Measurements from ENCODE around the gene KRT4.

DNA sequence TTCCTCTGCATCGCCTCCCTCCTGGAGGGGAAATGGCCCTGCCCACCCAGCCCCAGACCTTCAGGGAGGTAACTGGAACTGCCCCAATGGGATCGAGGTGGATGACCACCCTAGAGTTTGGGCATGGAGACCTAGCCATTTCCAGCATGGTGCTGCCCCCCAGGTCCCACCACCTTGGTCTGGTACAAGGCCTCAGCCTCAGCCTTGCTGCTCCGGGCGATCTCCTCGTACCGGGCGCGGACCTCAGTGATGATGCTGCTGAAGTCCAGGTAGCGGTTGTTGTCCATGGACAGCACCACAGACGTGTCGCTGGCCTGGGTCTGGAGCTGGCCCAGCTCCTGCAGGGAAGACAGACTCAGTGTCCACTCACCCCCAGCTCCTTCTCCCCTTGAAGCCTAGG lies 30.5 kb upstream of the KRT4 start:
- TF ChIP-seq, protein P1, sequence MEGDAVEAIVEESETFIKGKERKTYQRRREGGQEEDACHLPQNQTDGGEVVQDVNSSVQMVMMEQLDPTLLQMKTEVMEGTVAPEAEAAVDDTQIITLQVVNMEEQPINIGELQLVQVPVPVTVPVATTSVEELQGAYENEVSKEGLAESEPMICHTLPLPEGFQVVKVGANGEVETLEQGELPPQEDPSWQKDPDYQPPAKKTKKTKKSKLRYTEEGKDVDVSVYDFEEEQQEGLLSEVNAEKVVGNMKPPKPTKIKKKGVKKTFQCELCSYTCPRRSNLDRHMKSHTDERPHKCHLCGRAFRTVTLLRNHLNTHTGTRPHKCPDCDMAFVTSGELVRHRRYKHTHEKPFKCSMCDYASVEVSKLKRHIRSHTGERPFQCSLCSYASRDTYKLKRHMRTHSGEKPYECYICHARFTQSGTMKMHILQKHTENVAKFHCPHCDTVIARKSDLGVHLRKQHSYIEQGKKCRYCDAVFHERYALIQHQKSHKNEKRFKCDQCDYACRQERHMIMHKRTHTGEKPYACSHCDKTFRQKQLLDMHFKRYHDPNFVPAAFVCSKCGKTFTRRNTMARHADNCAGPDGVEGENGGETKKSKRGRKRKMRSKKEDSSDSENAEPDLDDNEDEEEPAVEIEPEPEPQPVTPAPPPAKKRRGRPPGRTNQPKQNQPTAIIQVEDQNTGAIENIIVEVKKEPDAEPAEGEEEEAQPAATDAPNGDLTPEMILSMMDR (IDR thresholded peaks at IDR 0.05), result no peak
- TF ChIP-seq POLR2A (IDR thresholded peaks at IDR 0.05), result no peak

Data from adrenal gland (tissue), 5 donors.